Measurements from ENCODE around the gene NUB1. TPM values are rescaled to one million over a fixed set of nuclear protein-coding genes. Genes with fewer than 3 reads are reported as not detected.

The NUB1 gene
- total RNA-seq, 4 donors from 2014 or later = 45.9 to 59.1 (median 53.0) TPM

DNA sequence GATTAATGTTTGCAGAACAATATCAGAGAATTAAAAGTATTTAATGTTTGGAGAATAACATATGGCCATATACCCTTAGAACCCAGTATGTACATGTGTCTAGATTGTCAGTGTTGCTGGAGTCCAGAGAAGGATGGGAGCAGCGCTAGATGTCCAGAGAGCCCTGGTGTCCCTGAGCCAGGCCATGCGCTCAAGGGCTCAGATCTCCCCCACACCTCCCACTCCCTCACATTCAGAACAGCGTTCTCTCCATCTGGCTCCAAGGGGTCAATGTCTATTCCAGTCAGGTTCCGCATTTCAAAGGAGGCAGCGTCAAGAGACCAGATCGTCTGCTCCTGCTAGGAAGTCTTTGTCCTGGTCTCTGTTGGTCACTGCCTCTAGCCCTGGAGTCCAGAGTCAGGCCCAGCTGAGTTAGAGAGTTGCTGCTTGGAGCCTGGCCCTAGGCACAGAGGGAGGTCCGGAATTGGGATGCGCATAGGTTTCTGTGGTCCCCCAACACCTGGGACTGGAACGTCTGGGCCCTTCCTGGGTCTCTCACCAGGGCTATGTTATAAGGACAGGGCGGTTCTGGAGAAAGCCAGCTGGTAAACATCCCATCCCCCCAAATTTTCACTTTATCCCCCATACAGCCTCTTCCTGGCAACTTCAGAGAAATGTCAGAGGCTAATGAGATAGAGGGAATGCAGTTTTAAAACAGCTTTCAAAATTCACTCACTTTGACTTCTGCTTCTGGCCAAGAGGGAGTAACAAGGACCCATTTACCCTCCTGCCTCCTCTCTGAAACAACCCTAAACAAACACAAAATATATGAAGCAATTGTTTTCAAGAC, 74.7 kb downstream of the NUB1 start:
- DNase-seq (ENCODE audit: extremely low spot score) = no peak
- WGBS = 76% methylated on average over 9 of the region's 10 CpGs
- Histone ChIP-seq H3K9me3 (peaks cover 0 to 11% (median 10%) of the 10 kb centered on the region in 4 donors), H3K27me3 (peaks cover 0 to 14% (median 0%) of the 10 kb centered on the region in 4 donors), H3K4me3 (no peak overlapping the region), H3K27ac (replicated peaks in 1 of 4) (no peak overlapping the region), H3K4me1 (no peaks in the 10 kb centered on the region), H3K36me3 (no peaks in the 10 kb centered on the region)
- intact Hi-C loops (cut with DNase I) = no loop called here
- TF ChIP-seq CTCF (IDR thresholded peaks at IDR 0.05) (no peak), POLR2A (IDR thresholded peaks at IDR 0.05; ENCODE audit: low read depth) (no peak), POLR2AphosphoS5 (IDR thresholded peaks at IDR 0.05) (no peak), EP300 (IDR thresholded peaks at IDR 0.05) (no peak)

DNA sequence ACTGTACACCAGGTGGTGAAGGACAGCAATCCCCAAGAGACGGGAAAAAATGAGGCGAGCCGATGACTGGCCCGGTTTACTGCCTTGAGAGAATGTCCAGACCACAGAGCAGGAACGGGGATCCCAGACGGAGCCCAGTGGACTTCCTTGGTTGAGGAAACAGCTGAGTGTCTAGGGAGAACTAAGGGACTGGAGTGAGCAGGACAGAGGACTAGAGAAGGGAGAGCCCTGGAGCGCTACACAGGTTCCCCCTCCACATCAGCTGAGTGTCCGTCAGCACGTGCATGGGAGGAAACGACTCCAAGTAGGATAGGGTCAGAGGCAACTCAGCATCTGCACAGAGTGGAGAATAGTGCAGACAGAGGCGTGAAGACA, 75.3 kb downstream of the NUB1 start:
- intact Hi-C loops (cut with DNase I) = no loop called here
- TF ChIP-seq POLR2AphosphoS5 (IDR thresholded peaks at IDR 0.05) (no peak), EP300 (IDR thresholded peaks at IDR 0.05) (no peak), POLR2A (IDR thresholded peaks at IDR 0.05; ENCODE audit: low read depth) (no peak), CTCF (IDR thresholded peaks at IDR 0.05) (no peak)
- Histone ChIP-seq H3K27ac (replicated peaks in 1 of 4) (no peak overlapping the region), H3K27me3 (peaks cover 0 to 8% (median 0%) of the 10 kb centered on the region in 4 donors), H3K9me3 (peaks cover 0 to 15% (median 10%) of the 10 kb centered on the region in 4 donors), H3K36me3 (no peaks in the 10 kb centered on the region), H3K4me3 (no peak overlapping the region), H3K4me1 (no peaks in the 10 kb centered on the region)
- no peak for DNase-seq (ENCODE audit: extremely low spot score)
- 59% methylated on average over 11 of the region's 11 CpGs for whole genome bisulfite sequencing

GRCh38 chr7:151420144-151420543, 78.5 kb downstream of the NUB1 start:
- Histone ChIP-seq H3K27me3 (no peaks in the 10 kb centered on the region), H3K27ac (replicated peaks in 1 of 4) (no peak overlapping the region), H3K36me3 (no peaks in the 10 kb centered on the region), H3K9me3 (peaks cover 0 to 22% (median 10%) of the 10 kb centered on the region in 4 donors), H3K4me1 (no peaks in the 10 kb centered on the region), H3K4me3 (no peak overlapping the region)
- WGBS = 91% methylated on average over 5 of the region's 5 CpGs
- intact Hi-C loops (cut with DNase I) = no loop called here
- no peak for DNase-seq (ENCODE audit: extremely low spot score)
- no peak for TF ChIP-seq POLR2A (IDR thresholded peaks at IDR 0.05; ENCODE audit: low read depth)
- no peak for TF ChIP-seq EP300 (IDR thresholded peaks at IDR 0.05)
- TF ChIP-seq POLR2AphosphoS5 (IDR thresholded peaks at IDR 0.05) = no peak
- no peak for TF ChIP-seq CTCF (IDR thresholded peaks at IDR 0.05)

- no peak for TF ChIP-seq POLR2AphosphoS5 (IDR thresholded peaks at IDR 0.05)
- no peak for TF ChIP-seq EP300 (IDR thresholded peaks at IDR 0.05)
- no peak for TF ChIP-seq CTCF (IDR thresholded peaks at IDR 0.05)
- no peak for TF ChIP-seq POLR2A (IDR thresholded peaks at IDR 0.05; ENCODE audit: low read depth)
- DNase-seq (ENCODE audit: extremely low spot score) = no peak
Measured at GRCh38 chr7:151422212-151422611, 80.6 kb downstream of the NUB1 start.

More at GRCh38 chr7:151422212-151422611, 80.6 kb downstream of the NUB1 start:
- H3K27me3 ChIP-seq = no peaks in the 10 kb centered on the region
- intact Hi-C loops (cut with DNase I) = no loop called here
- 93% methylated on average over 5 of the region's 5 CpGs for WGBS
- no peaks in the 10 kb centered on the region for H3K36me3 ChIP-seq
- H3K4me3 ChIP-seq = no peak overlapping the region
- peaks cover 3 to 19% (median 16%) of the 10 kb centered on the region in 4 donors for H3K4me1 ChIP-seq
- peaks cover 0 to 22% (median 10%) of the 10 kb centered on the region in 4 donors for H3K9me3 ChIP-seq
- no peak overlapping the region for H3K27ac ChIP-seq (replicated peaks in 1 of 4)
